DMS53 (cell line): ENCODE data around the gene CDX1.

ENCODE experiments used
- DNase-seq: peaks from one replicate; lab custom pipeline; 2025; lab: John Stamatoyannopoulos, UW

CDX1 gene

DNA sequence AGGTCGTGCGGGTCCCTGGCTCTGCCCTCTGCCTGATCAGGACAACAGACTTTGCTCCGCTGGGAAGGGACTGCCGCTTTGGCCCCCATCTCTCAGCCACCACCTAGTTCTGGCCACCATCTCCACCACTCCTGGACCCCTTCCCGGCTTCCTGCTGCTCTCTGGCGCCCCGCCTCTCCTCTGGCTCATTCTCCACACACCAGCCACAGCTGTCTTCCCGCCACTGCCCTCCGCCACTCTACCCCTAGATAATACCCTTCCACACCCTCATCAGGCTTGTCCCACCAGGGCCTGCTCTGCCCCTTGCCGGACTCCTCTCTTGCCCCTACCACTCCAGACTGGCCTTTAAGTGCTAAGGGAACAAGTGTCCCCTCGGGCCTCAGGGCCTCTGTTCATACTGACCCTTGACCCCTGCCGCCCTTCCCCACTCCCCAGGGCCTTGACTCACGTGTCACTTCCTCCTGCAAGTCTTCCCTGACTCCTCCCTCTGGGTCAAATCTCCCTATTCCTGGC is 3.0 kb upstream of the CDX1 start:
- no peak for DNase-seq

- no peak for DNase-seq
These were observed 2.2 kb upstream of the CDX1 start for GRCh38 chr5:150164211-150164980.

- DNase-seq, result no peak
These were observed 435 bp upstream of the CDX1 start for GRCh38 chr5:150166037-150166649.

DNA sequence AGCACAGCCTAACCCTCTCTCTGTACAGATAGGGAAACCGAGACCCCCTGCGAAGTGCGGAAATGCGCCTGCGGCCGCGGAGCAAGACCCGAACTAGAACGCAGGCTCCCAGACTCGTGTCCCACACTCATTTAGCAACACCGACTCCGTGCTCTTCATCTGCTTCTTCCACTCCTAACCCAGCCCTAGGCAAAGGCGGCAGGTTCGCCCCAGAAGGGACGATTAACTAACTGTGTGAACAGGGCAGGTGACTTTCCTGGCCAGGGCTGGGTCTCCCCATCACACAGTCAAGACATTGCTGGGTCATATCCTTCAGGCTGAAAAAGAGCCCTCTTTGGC is 903 bp downstream of the CDX1 start:
- DNase-seq, result no peak

- no peak for DNase-seq
These were observed 1.3 kb downstream of the CDX1 start for GRCh38 chr5:150167908-150168307.

- DNase-seq, result peak; percentile 23
These were observed 2.3 kb downstream of the CDX1 start for GRCh38 chr5:150168864-150169263.

- DNase-seq, result no peak
These were observed 5.6 kb downstream of the CDX1 start for GRCh38 chr5:150172145-150172544.

DNA sequence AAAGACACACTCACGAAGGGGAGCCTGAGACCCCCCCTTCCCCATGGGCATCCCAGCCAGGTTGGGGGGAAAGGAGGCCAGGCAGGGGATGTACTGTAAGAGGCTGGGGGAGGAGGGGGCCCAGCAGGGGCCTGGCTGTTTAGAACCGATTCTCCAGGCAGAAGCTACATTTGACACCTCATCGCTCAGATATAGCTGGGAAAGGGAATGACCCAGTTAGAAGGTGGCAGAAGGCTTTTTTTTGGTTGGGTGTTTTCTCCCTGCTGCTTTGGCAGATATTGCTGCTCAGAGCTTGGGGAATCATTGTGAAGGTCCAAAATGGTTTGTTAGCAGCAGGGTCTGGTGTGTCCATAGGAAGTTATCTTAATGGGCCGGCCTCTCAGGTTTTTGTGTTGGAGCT is 6.0 kb downstream of the CDX1 start:
- no peak for DNase-seq

DNA sequence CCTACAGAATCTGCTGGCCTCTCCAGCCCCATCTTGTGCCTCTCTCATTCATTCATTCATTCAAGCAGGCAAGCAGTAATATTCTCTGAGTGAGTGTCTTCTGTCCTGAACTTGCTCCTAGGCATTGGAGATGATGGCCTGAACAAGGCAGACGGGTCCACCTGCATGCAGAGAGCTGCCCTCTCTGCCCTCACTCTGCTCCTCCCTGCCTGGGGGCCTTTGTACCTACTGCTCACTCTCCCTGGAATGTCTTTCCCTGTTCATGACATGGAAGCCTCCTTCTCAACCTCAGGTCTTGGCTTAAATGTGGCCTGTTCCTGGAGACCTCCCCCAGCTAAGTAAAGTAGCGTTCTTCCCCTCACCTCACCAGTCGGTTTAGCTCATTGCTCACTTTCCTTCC is 6.6 kb downstream of the CDX1 start:
- DNase-seq, result no peak

DNA sequence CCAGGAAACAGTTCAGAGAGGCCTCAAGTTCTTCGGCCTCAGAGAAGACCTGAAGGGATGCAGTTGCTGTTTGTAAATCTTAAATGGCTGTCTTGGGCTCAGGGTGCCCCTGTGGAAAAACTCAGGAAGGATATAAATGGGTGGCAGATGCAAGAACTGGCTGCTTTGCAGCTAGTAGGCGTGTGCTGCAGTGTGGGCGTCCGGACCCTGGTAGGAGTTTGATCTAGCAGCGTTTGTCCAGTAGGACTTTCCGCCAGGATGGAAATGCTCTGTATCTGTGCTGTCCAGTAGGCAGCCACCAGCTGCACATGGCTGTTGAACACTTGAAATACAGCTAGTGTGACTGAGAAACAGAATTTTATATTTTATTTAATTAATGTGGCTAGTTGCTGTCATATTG is 7.7 kb downstream of the CDX1 start:
- DNase-seq, result no peak

GRCh38 chr5:150175076-150175475 is 8.5 kb downstream of the CDX1 start:
- DNase-seq, result no peak

DNA sequence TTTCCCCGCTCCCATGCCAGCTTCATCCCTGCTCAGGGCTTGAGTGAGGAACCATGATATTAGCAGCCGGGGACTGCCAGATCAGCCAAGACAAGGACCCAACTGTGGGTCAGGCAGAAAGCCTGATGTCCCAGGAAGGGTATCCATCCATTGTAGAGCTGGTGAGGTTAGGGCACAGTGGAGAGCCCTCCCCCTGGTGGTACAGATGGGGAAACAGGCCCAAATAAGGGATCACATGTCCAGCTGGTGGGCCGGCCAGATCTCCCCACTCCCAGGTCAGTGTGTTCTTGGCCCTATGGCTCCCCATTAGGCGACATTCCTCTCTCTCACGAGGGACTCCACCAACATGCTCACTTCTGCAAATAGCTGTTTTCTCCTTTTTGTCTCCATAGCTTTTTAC is 9.0 kb downstream of the CDX1 start:
- DNase-seq, result peak; percentile 47

- DNase-seq, result no peak
These were observed 10.3 kb downstream of the CDX1 start for GRCh38 chr5:150176745-150177477.

DNA sequence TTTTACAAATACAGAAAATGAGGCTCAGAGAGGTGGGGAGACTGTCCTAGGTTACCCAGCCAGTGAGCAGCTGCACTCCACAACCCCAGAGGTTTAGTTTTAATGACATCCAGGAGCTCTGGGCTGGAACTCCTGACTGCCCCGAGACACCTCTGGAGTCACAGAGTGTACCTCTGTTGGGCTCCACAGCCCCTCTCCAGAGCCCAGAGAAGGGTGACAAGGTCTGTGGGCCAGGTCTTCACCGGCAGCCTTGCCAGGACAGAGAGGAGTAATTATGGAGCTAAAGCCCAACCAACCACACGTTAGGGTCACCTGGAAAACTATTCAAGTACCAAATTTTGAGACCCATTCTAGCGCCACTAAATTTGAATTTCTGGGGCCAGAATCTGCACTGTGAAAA is 11.1 kb downstream of the CDX1 start:
- DNase-seq, result no peak

- DNase-seq, result no peak
These were observed 11.7 kb downstream of the CDX1 start for GRCh38 chr5:150178262-150178661.

- no peak for DNase-seq
These were observed 12.5 kb downstream of the CDX1 start for GRCh38 chr5:150179019-150179620.

- DNase-seq, result no peak
These were observed 13.9 kb downstream of the CDX1 start for GRCh38 chr5:150180241-150181026.

GRCh38 chr5:150181027-150181426 is 14.4 kb downstream of the CDX1 start:
- no peak for DNase-seq

- DNase-seq, result no peak
These were observed 15.4 kb downstream of the CDX1 start for GRCh38 chr5:150181766-150182545.

DNA sequence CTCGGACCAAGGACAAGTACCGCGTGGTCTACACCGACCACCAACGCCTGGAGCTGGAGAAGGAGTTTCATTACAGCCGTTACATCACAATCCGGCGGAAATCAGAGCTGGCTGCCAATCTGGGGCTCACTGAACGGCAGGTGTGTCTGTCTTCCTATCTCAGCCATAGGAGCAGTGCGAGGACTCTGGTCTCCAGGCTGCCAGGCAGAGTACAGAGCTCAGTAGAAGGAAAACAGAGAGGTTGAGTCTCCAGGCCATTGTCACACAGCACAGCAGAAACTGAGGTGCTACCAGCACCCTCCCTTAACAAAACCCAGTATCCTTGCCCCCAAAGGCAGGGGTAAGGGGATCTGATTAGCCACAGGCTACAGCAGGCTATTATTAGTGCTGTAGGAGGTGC is 16.2 kb downstream of the CDX1 start:
- no peak for DNase-seq

DNA sequence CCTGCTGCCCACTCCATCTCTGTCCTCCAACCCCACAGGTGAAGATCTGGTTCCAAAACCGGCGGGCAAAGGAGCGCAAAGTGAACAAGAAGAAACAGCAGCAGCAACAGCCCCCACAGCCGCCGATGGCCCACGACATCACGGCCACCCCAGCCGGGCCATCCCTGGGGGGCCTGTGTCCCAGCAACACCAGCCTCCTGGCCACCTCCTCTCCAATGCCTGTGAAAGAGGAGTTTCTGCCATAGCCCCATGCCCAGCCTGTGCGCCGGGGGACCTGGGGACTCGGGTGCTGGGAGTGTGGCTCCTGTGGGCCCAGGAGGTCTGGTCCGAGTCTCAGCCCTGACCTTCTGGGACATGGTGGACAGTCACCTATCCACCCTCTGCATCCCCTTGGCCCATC is 16.9 kb downstream of the CDX1 start:
- no peak for DNase-seq
